ENCODE measurements around the gene EDAR. TPM values are rescaled to one million over a fixed set of nuclear protein-coding genes. Genes with fewer than 3 reads are reported as not detected.

Gene EDAR
- total RNA-seq, 1 experiment from 2014 or later: 0.15 TPM

GRCh38 chr2:108905906-108906305, 83.1 kb downstream of the EDAR start:
- Histone ChIP-seq H3K9ac (ENCODE audit: low read length) (no peak overlapping the region), H3K27me3 (ENCODE audit: insufficient read depth, low read length) (no peaks in the 10 kb centered on the region), H3K4me3 (replicated peaks in 1 of 2; ENCODE audit: low read depth in 1 of 2, low read length in 2 of 2) (no peak overlapping the region), H3K4me1 (ENCODE audit: control insufficient read depth in 1 of 2, insufficient read depth in 2 of 2, low read length in 2 of 2) (no peaks in the 10 kb centered on the region), H3K9me3 (ENCODE audit: control insufficient read depth in 1 of 2, insufficient read depth in 1 of 2, low read depth in 1 of 2, low read length in 2 of 2) (no peaks in the 10 kb centered on the region), H3K9me2 (ENCODE audit: insufficient read depth) (no peaks in the 10 kb centered on the region), H3K4me2 (ENCODE audit: low read length) (no peak overlapping the region), H3K27ac (ENCODE audit: low read depth, low read length) (no peak overlapping the region), H4K20me1 (ENCODE audit: insufficient read depth) (no peaks in the 10 kb centered on the region), H2AFZ (ENCODE audit: low read depth, low read length, poor library complexity, severe bottlenecking) (no peak overlapping the region), H3K36me3 (ENCODE audit: control insufficient read depth in 1 of 2, insufficient read depth in 2 of 2, low read length in 2 of 2) (no peaks in the 10 kb centered on the region), H3K79me2 (ENCODE audit: insufficient read depth, low read length) (no peaks in the 10 kb centered on the region)
- ChIA-PET POLR2A (no interaction called here), CTCF (no interaction called here), RAD21 (ENCODE audit: low non-redundant PET in 1 of 2, low total read pairs in 2 of 2, uncharacterized antibody in 2 of 2, unreplicated experiment in 2 of 2) (no interaction called here)
- DNase-seq (ENCODE audit: low read depth, low spot score) (no peak), ATAC-seq (no peak)
- intact Hi-C loops (cut with micrococcal nuclease): no loop called here
- TF ChIP-seq, protein P1, sequence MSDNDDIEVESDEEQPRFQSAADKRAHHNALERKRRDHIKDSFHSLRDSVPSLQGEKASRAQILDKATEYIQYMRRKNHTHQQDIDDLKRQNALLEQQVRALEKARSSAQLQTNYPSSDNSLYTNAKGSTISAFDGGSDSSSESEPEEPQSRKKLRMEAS (IDR thresholded peaks at IDR 0.05): no peak
- TF ChIP-seq, protein P2, sequence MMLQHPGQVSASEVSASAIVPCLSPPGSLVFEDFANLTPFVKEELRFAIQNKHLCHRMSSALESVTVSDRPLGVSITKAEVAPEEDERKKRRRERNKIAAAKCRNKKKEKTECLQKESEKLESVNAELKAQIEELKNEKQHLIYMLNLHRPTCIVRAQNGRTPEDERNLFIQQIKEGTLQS (IDR thresholded peaks at IDR 0.05): no peak
- TF ChIP-seq CEBPB (IDR thresholded peaks at IDR 0.05; ENCODE audit: low read depth) (no peak), EZH2phosphoT487 (IDR thresholded peaks at IDR 0.05; ENCODE audit: borderline replicate concordance) (no peak), POLR2A (IDR thresholded peaks at IDR 0.05; ENCODE audit: borderline replicate concordance, extremely low read depth, insufficient read depth, insufficient read length) (no peak), EGR1 (IDR thresholded peaks at IDR 0.05; ENCODE audit: low read depth) (no peak), EZH2 (IDR thresholded peaks at IDR 0.05) (no peak), FOSL1 (IDR thresholded peaks at IDR 0.05; ENCODE audit: low read depth) (no peak), ELF1 (IDR thresholded peaks at IDR 0.05; ENCODE audit: borderline replicate concordance, low read depth) (no peak), RAD21 (IDR thresholded peaks at IDR 0.05; ENCODE audit: low read depth) (no peak), SIN3A (IDR thresholded peaks at IDR 0.05; ENCODE audit: low read depth) (no peak), CBX3 (IDR thresholded peaks at IDR 0.05; ENCODE audit: low read depth) (no peak), POLR2AphosphoS5 (IDR thresholded peaks at IDR 0.05; ENCODE audit: low read depth, low read length) (no peak), SP1 (IDR thresholded peaks at IDR 0.05; ENCODE audit: low read depth) (no peak)
- TF ChIP-seq, protein P3, sequence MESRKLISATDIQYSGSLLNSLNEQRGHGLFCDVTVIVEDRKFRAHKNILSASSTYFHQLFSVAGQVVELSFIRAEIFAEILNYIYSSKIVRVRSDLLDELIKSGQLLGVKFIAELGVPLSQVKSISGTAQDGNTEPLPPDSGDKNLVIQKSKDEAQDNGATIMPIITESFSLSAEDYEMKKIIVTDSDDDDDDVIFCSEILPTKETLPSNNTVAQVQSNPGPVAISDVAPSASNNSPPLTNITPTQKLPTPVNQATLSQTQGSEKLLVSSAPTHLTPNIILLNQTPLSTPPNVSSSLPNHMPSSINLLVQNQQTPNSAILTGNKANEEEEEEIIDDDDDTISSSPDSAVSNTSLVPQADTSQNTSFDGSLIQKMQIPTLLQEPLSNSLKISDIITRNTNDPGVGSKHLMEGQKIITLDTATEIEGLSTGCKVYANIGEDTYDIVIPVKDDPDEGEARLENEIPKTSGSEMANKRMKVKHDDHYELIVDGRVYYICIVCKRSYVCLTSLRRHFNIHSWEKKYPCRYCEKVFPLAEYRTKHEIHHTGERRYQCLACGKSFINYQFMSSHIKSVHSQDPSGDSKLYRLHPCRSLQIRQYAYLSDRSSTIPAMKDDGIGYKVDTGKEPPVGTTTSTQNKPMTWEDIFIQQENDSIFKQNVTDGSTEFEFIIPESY (IDR thresholded peaks at IDR 0.05; ENCODE audit: extremely low read depth, insufficient replicate concordance, low read length): no peak
- no TSS peak for BruUV-seq (replicated peaks)
